ENCODE measurements around the gene SPACA5B.
"Not testable (repeated sequence)": the region's sequence is repeated elsewhere in the genome, so short reads cannot be mapped to it uniquely, and the experiment has no call there.

DNA sequence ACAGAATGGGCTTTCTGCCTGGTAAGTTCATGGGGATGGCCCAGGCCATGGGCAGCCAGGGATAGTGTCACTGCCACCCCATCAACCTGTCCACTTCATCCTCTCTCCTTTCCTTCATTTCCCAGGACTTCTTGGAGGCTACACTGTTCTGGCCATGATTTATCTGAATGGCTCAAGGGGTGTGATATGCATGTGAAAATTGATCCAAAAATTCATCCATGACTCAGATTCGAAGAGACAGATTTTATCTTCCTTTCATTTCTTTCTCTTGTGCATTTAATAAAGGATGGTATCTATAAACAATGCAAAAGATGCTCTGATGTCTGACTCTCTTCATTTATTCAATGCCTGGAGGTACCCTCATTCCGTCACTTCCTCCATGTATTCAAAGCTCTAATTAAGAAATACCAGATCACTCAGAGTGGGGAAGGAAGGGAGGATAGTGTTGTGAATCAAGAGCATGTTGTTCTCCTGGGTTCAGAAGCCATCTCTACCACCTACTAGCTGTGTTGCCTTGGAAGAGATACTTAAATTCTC lies 1.9 kb downstream of the SPACA5B start:
- TF ChIP-seq, protein P1, sequence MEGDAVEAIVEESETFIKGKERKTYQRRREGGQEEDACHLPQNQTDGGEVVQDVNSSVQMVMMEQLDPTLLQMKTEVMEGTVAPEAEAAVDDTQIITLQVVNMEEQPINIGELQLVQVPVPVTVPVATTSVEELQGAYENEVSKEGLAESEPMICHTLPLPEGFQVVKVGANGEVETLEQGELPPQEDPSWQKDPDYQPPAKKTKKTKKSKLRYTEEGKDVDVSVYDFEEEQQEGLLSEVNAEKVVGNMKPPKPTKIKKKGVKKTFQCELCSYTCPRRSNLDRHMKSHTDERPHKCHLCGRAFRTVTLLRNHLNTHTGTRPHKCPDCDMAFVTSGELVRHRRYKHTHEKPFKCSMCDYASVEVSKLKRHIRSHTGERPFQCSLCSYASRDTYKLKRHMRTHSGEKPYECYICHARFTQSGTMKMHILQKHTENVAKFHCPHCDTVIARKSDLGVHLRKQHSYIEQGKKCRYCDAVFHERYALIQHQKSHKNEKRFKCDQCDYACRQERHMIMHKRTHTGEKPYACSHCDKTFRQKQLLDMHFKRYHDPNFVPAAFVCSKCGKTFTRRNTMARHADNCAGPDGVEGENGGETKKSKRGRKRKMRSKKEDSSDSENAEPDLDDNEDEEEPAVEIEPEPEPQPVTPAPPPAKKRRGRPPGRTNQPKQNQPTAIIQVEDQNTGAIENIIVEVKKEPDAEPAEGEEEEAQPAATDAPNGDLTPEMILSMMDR (optimal IDR thresholded peaks at IDR 0.05 in 1 of 3, IDR thresholded peaks at IDR 0.05 in 1 of 3, conservative IDR thresholded peaks at IDR 0.05 in 1 of 3; ENCODE audit: extremely low read depth in 1 of 3, insufficient read depth in 2 of 3, low read length in 3 of 3), result not testable (repeated sequence)
- TF ChIP-seq EZH2 (IDR thresholded peaks at IDR 0.05; ENCODE audit: low read length), result not testable (repeated sequence)
